Panc1 (cell line): Measurements from ENCODE around the gene KRT16.

ENCODE experiments used
- CTCF ChIP-seq: fragments of 450-650 bp; IDR thresholded peaks from 2 replicates; pipeline ENCODE4 v1.5.1; 2017; ENCODE audit warnings: mild to moderate bottlenecking
- REST ChIP-seq, 2 experiments: IDR thresholded peaks; 2 replicates each; pipeline ENCODE4 v1.6.1; 2011 to 2012; ENCODE audit warnings: low read depth in 2 of 2, control low read depth in 1 of 2, low read length in 1 of 2, mild to moderate bottlenecking in 1 of 2, moderate library complexity in 1 of 2; ENCODE audit not compliant: insufficient read depth in 1 of 2
- SIN3A ChIP-seq: IDR thresholded peaks from 2 replicates; pipeline ENCODE4 v1.6.1; 2012; ENCODE audit warnings: low read depth, mild to moderate bottlenecking, low read length, moderate library complexity, borderline replicate concordance; ENCODE audit not compliant: insufficient read depth

- TF ChIP-seq CTCF (no peak), SIN3A (no peak), REST (IDR thresholded peaks at IDR 0.05; ENCODE audit: insufficient read depth in 1 of 2, low read depth in 2 of 2, low read length in 1 of 2) (no peak)
These were observed 22.1 kb upstream of the KRT16 start for GRCh38 chr17:41634639-41635038.
